NCI-H446 (cell line): ENCODE measurements around the gene CD300C.
"Not testable (repeated sequence)": the region's sequence is repeated elsewhere in the genome, so short reads cannot be mapped to it uniquely, and the experiment has no call there.

ENCODE experiments used
- DNase-seq, 2 experiments: peaks; one replicate each; lab custom pipeline; 2025; lab: John Stamatoyannopoulos, UW

The CD300C gene

DNA sequence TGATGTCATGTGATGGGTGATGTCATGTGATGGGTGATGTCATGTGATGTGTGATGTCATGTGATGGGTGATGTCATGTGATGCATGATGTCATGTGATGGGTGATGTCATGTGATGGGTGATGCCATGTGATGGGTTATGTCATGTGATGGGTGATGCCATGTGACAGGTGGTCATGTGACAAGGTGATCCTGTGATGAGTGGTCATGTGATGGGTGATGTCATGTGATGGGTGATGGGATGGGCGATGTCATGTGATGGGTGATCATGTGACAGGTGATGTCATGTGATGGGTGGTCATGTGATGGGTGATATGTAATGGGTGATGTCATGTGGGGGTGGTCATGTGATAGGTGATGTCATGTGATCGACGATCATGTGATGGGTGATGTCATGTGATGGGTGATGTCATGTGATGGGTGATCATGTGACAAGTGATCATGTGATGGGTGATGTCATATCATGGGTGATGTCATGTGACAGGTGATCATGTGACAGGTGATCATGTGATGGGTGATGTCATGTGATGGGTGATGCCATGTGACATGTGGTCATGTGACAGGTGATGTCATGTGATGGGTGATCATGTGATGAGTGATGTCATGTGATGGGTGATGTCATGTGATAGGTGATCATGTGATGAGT lies 31.8 kb downstream of the CD300C start:
- peak; percentile 57 to 62 for DNase-seq

DNA sequence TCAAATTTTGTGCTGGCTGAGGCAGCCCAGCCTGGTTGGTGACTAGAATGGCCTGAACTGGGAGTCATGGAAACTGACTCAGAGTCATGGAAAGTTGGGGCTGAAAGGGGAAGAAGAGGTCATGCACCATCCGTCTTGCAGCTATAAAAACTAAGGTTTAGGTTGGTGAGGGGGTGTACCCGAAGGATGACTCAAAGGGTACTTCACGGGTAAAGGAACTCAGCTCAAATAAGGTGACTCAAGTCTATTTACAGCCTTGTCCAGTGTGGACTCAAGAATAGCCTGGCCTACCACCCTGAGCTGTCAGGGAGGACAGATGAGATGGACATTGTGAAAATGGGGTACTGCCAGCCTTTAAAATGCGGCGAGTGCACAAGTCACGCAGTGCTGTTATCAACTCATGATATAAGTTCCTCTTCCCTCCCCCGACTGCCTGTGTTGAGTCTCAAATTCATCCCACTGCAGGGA lies 33.3 kb downstream of the CD300C start:
- DNase-seq, result no peak

DNA sequence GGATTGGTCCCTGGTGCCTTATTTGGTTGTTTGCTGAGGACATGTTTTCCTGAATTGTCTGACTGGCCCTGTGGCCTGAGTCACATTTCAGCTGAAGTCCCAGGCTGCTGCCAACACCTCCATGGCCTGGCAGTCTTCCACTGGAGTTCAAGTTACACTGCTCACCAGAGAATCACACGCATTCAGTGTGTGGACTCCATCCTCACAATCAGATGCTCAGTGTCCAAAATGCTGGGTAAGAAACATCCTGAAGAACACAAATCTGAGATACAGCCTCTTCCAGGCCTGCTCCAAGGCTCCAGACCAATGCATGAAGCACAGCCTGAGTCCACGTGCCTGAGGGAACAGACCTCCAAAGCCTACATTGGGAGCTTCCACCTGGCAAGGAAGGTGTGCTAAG lies 33.9 kb downstream of the CD300C start:
- DNase-seq, result no peak

DNA sequence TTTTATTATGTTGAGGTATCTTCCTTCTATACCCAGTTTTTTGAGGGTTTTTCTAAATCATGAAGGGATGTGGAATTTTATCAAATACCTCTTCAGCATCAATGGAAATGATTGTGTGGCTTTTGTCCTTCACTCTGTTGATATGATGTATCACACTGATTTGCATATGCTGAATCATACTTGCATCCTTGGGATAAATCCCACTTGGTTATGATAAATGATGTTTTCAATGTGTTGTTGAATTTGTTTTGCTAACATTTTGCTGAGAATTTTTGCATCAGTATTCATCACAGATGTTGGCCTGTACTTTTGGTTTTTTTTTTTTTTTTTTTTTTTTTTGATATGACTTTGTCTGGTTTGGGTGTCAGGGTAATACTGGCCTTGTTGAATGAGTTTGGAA lies 37.8 kb downstream of the CD300C start:
- no peak for DNase-seq

DNA sequence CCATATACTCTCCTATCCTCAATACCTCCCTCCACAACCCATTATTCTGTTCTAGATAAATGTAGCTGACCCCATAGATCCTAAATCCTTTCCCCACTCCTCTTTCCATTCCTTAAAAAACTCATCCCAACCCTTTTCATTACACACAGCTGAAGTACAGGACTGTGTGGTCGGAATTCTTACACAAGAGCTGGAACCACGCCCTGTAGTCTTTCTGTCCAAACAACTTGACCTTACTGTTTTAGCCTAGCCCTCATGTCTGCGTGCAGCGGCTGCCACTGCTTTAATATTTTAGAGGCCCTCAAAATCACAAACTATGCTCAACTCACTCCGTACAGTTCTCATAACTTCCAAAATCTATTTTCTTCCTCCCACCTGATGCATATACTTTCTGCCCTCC lies 42.0 kb downstream of the CD300C start:
- not testable (repeated sequence) for DNase-seq

DNA sequence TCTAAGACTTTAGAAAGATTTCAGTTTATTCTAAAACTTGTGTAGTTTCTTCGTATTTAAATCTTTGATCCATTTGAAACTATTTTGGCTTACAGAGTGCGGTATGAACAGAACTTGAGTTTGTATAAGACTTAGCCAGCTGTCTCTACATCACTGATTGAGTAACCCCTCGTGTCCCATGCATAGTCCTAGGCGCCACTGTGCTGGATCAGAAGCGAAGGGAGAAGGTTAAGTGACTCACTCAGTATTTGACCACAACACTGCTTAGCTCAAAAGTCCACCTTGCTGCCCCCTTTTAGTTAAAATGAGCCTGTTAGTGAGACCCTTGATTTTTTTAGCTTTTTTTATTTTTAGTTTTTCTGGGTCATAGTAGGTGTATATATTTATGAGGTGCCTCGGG lies 43.1 kb downstream of the CD300C start:
- DNase-seq, result no peak

DNA sequence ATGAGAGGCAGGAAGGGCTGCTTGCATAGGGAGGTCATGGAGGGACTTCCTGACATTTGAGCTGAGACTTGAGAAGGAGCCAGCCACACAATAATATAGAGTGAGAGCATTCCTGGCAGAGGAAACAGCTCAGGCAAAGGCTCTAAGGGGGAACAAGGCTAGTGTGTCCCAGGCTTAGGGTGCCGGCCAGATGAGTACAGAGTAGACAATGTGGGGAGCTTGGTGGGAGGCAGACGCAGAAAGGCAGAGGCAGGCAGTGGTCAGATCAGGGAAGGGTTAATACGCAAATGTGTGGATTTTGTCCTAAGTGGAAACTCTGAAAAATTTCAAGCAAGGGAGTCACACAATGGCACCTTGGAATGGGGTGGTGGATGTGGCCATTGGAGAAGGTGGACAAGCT lies 45.9 kb downstream of the CD300C start:
- DNase-seq, result no peak

DNA sequence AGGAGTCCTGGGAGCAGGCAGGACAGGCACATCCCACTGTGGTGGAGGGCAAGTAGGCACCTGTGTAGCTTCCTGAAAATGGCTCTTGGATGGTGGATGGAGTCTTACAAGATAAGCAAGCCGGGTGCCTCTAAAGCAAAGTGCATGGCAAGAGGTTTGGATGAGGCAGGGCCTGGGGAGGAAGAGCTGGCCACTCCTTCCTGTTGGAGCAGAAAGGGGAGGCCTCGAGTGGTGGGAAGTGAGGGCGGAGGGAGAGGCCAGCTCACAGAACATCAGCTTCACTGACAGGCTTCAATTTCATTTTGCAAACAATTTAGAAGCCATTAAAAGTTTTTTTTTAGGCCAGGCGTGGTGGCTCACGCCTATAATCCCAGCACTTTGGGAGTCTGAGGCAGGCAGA lies 48.4 kb downstream of the CD300C start:
- no peak for DNase-seq

DNA sequence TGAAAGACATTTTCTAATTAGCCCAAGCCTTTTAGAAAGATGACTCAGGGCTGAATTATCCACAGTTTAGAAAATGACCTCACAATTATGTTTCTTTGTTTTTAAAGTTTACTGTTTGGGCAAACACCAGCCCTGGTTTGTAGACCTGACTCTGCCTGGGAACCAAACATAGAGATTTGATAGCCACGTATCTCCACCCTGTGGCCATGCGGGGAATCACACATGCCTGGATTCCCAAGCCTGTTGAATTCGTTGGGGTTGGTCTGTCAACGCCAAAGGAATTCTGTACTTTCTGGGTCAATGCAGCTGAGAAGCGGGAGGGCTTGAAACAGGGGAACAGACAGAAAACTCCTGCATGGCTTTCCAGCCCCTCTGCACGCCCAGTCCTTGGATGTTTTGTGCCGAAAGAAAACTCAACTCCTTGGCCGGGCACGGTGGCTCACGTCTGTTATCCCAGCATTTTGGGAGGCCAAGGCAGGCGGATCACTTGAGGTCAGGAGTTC lies 52.5 kb downstream of the CD300C start:
- peak; percentile 71 to 73 for DNase-seq

DNA sequence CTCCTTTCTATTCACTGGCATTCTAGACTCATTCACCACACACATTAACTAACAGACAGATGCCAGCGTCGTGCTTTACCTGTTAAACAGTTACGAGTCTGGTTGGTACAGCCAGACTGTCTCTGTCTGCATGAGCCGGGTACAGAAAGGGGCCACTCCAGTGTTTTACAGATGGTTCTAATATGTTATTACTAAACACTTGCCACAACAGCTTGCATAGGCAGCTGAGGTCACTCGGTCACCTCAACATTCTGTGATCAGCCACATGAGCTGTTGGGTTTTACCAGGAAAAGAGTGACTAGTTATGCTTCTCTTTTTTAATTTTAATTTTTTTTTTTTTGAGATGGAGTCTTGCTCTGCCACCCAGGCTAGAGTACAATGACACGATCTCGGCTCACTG lies 54.3 kb downstream of the CD300C start:
- no peak for DNase-seq
